Neutrophil (primary cell): ENCODE results near the gene MYO3B.

Source experiments
- H3K27ac ChIP-seq: fragments of 200-600 bp; sonication (generic); 2 replicates; pipeline ENCODE4 v1.5.1; 2016; ENCODE audit warnings: mild to moderate bottlenecking, moderate library complexity
- H3K27me3 ChIP-seq: fragments of 200-600 bp; sonication (generic); 2 replicates; pipeline ENCODE4 v1.6.0; 2016; ENCODE audit warnings: mild to moderate bottlenecking
- H3K36me3 ChIP-seq: fragments of 200-600 bp; sonication (generic); 2 replicates; pipeline ENCODE4 v1.5.1; 2017
- H3K4me1 ChIP-seq, 2 experiments: fragments of 200-600 bp in 1 of 2; sonication (generic) in 1 of 2; 1 replicate in 1 of 2; 2 replicates in 1 of 2; pipeline versions ENCODE4 v1.5.1 to v1.6.1; 2013 to 2016; ENCODE audit warnings: low read depth in 1 of 2, low read length in 1 of 2, mild to moderate bottlenecking in 1 of 2, moderate library complexity in 1 of 2; ENCODE audit not compliant: control insufficient read depth in 1 of 2, insufficient read depth in 1 of 2
- H3K4me3 ChIP-seq, 2 experiments: fragments of 200-600 bp in 1 of 2; sonication (generic) in 1 of 2; 1 replicate in 1 of 2; 2 replicates in 1 of 2; pipeline ENCODE4 v1.5.1; 2013 to 2016; ENCODE audit warnings: low read depth in 1 of 2, low read length in 1 of 2, mild to moderate bottlenecking in 1 of 2, moderate library complexity in 1 of 2
- H3K9me3 ChIP-seq: fragments of 200-600 bp; sonication (generic); 2 replicates; pipeline ENCODE4 v1.5.1; 2016
- CTCF ChIP-seq: fragments of 200-600 bp; sonication (generic); IDR thresholded peaks from 2 replicates; pipeline ENCODE4 v1.5.1; 2016; ENCODE audit warnings: antibody characterized with exemption

MYO3B gene

GRCh38 chr2:170204298-170204951, 26.5 kb downstream of the MYO3B start:
- H3K36me3 ChIP-seq, result no peaks in the 10 kb centered on the region
- no peak overlapping the region for H3K27ac ChIP-seq
- H3K9me3 ChIP-seq, result no peaks in the 10 kb centered on the region
- no peak for TF ChIP-seq CTCF
- no peaks in the 10 kb centered on the region for H3K4me1 ChIP-seq
- no peak overlapping the region for H3K4me3 ChIP-seq
- H3K27me3 ChIP-seq, result no peaks in the 10 kb centered on the region

GRCh38 chr2:170206246-170206645, 28.3 kb downstream of the MYO3B start:
- Histone ChIP-seq H3K27ac (no peak overlapping the region), H3K4me3 (no peak overlapping the region), H3K27me3 (no peaks in the 10 kb centered on the region), H3K36me3 (no peaks in the 10 kb centered on the region), H3K9me3 (no peaks in the 10 kb centered on the region), H3K4me1 (no peaks in the 10 kb centered on the region)
- no peak for TF ChIP-seq CTCF

- H3K36me3 ChIP-seq, result no peaks in the 10 kb centered on the region
- no peaks in the 10 kb centered on the region for H3K27me3 ChIP-seq
- H3K4me1 ChIP-seq, result no peaks in the 10 kb centered on the region
- TF ChIP-seq CTCF, result no peak
- no peak overlapping the region for H3K27ac ChIP-seq
- H3K9me3 ChIP-seq, result no peaks in the 10 kb centered on the region
- H3K4me3 ChIP-seq, result no peak overlapping the region
Measured at GRCh38 chr2:170206805-170207407, 29.0 kb downstream of the MYO3B start.

DNA sequence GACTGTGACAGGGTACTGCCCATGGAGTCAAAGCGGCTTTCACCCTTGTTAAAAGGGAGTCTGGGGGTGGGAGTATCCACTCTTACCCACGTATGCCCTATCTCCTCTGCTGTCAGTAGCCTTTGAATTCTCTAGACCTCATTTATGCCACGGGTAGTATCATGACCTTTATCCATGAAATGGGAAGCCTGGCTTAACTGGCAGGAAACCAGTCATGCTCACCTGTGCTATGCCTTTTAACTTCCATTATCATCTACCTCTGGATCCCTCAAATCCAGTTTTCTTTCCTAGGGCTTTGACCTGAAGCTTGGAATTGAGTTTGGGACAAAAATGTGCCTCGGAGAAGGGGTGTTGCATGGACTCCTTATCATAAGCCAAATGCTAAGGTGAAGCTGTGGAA, 30.0 kb downstream of the MYO3B start:
- no peak overlapping the region for H3K4me3 ChIP-seq
- H3K9me3 ChIP-seq, result no peaks in the 10 kb centered on the region
- H3K4me1 ChIP-seq, result no peaks in the 10 kb centered on the region
- H3K36me3 ChIP-seq, result no peaks in the 10 kb centered on the region
- TF ChIP-seq CTCF, result no peak
- H3K27ac ChIP-seq, result no peak overlapping the region
- H3K27me3 ChIP-seq, result no peaks in the 10 kb centered on the region

DNA sequence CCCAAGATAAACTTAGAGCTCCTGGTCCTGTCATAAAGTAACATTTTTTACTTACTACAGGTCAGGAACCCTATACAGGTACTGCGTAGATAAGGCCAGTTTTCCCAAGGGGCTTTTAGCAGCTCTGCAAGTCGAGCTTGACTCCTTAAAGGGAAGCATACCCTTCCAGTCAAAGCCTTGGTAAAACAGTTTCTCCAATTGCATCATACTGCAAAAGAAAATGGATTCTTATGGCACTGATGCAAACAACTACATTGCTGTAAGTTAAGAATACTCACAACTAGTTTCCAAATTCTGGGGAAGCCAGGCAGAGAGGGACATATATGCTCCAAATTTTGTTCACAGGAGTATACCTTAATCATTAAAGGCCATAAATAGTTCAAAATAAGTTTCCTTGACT, 31.0 kb downstream of the MYO3B start:
- H3K27me3 ChIP-seq, result no peaks in the 10 kb centered on the region
- H3K4me3 ChIP-seq, result no peak overlapping the region
- H3K4me1 ChIP-seq, result no peaks in the 10 kb centered on the region
- no peaks in the 10 kb centered on the region for H3K36me3 ChIP-seq
- H3K9me3 ChIP-seq, result no peaks in the 10 kb centered on the region
- no peak for TF ChIP-seq CTCF
- no peak overlapping the region for H3K27ac ChIP-seq
